Activated T-helper 9 cell treated with anti-CD3 and anti-CD28 coated beads, Interleukin-2, amount 50 U/mL, for 16 hours (primary cell): ENCODE measurements around the gene MEIKIN.
"Not testable (repeated sequence)": the region's sequence is repeated elsewhere in the genome, so short reads cannot be mapped to it uniquely, and the experiment has no call there.

Source experiments
- DNase-seq: peaks from one replicate; pipeline ENCODE4 v3.0.0-alpha.2; 2020; ENCODE audit warnings: low read depth

MEIKIN gene

DNA sequence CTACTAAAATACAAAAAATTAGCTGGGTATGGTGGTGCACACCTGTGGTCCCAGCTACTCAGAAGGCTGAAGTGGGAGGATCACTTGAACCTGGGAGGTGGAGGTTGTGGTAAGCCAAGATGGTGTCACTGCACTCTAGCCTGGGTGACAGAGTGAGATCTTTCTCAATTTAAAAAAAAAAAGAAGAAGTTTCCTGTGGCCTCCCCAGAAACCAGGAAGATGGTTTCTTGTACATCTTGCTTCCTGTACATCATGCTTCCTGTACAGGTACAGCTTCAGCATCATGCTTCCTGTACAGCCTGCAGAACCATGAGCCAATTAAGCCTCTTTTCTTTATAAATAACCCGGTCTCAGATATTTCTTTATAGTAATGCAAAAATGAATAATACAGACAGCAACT is 43.2 kb downstream of the MEIKIN start:
- DNase-seq, result not testable (repeated sequence)

DNA sequence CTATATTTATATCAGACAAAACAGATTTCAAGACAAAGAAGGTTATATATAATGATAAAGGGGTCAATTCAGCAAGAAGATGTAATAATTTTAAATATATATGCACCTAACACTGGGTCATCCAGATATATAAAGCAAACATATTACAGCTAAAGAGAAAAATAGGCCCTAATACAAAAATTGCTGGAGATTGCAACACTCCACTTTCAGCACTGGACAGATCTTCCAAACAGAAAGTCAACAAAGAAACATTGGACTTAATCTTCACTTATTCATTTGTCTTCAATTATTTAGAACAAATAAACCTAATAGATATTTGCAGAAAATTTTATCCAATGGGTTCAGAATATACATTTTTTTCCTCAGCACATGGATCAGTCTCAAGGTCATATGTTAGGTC is 45.8 kb downstream of the MEIKIN start:
- DNase-seq, result no peak

DNA sequence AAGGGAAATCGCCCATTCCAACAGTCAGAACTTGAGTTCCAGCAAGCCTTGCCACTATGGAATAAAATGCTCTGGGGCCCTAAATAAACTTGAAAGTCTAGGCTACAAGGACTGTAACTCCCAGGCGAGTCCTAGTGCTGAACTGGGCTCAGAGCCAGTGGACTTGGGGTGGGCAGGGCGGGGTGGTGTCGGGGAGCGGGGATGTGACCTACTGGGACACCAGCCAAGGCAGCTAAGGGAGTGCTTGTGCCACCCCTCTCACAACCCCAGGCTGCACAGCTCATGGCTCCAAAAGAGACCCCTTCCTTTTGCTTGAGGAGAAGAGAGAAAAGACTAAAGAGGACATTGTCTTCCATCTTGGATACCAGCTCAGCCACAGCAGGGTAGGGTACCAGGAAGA is 61.5 kb downstream of the MEIKIN start:
- no peak for DNase-seq

DNA sequence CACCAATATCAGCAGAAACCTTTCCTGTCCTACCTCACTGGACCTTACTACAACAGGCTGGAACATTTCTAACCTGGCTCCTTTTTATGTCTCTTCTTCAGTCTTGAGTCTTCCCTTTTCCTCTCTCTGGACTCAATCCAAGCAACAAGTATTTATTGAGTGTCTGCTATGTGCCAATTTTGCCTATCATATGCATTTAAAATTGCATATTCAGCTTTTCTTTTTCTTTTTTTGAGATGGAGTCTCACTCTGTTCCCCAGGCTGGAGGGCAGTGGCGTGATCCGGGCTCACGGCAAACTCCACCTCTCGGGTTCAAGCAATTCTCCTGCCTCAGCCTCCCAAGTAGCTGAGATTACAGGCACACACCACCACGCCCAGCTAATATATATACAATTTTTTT is 65.8 kb downstream of the MEIKIN start:
- DNase-seq, result no peak

DNA sequence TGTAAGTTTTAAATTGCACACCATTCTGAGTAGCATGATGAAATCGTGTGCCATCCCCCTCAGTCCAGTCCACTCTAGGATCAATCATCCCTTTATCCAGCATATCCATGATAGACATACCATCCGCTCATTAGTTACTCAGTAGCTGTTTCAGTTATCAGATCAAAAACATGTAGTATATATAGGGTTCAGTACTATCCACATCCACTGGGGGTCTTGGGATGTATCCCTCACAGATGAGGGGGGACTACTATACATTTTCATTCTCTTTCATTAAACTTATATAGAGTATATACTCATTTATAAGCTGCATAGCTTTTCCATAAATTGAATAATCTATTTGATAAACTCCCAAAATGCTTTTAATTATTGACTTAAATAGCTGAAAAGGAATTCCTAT is 67.6 kb downstream of the MEIKIN start:
- DNase-seq, result no peak

DNA sequence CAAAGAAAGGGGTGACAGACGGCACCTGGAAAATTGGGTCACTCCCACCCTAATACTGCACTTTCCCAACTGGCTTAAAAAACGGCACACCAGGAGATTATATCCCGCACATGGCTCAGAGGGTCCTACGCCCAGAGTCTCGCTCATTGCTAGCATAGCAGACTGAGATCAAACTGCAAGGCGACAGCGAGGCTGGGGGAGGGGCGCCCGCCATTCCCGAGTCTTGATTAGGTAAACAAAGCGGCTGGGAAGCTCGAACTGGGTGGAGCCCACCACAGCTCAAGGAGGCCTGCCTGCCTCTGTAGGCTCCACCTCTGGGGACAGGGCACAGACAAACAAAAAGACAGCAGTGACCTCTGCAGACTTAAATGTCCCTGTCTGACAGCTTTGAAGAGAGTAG is 74.2 kb downstream of the MEIKIN start:
- DNase-seq, result not testable (repeated sequence)

DNA sequence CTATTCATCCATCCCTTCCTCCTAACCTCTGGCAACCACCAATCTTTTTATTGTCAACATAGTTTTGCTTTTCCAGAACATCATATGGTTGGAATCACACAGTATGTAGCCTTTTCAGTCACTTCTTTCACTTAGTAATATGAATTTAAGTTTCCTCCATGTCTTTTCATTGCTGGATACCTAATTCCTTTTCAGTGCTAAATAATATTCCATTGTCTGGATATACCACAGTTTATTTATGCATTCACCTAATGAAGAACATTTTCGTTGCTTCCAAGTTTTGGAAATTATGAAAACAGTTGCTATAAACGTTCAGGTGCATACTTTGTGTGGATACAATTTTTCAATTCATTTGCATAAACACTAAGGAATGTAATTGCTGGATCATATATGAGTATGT is 77.9 kb downstream of the MEIKIN start:
- no peak for DNase-seq

DNA sequence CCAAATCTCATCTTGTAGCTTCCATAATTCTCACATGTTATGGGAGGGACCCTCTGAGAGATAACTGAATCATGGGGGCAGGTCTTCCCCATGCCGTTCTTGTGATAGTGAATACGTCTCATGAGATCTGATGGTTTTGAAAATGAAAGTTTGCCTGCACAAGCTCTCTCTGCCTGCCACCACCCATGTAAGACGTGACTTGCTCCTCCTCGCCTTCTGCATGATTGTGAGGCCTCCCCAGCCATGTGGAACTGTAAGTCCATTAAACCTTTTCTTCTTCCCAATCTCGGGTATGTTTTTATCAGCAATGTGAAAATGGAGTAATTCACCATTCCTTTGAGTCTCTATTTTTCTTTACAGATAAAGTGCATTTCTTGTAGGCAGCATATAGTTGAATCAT is 81.8 kb downstream of the MEIKIN start:
- no peak for DNase-seq

DNA sequence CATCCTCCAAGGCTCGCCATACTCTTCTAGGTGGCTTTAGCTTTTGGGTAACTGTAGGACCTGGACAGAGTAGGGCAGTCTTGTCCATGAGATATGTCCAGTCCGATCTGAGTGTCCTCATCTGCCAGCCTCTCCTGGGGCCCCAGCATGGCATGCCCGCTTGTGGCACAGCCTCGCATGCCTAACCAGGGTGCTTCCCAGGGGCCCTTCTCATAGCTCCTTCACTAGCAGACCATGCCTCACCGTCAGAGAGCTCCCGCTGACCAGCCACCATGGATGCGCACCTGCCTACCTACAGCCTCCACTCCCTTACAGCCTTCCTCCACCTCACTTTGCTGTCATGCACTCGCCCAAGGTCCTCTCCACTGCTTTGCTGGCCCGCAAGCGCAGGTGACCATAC is 88.1 kb downstream of the MEIKIN start:
- DNase-seq, result no peak

DNA sequence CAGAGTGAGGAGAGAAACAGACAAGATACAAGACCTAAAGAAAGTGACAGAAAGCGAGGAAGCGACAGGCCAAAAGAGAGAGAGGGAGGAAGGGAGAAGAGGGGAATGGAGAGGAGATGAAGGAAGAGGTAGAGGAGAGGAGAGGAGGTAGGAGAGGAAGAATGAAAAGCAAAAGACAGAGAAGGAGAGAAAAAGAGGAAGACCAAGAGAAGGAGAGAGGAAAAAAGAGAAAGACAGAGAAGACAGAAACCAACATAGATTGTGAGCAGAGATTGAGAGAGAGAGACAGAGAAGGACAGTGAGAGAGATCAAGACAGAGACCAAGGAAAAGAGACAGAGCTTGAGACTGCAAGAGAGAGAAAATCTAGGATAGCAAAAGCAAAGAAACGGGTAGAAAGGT is 90.0 kb downstream of the MEIKIN start:
- DNase-seq, result no peak

DNA sequence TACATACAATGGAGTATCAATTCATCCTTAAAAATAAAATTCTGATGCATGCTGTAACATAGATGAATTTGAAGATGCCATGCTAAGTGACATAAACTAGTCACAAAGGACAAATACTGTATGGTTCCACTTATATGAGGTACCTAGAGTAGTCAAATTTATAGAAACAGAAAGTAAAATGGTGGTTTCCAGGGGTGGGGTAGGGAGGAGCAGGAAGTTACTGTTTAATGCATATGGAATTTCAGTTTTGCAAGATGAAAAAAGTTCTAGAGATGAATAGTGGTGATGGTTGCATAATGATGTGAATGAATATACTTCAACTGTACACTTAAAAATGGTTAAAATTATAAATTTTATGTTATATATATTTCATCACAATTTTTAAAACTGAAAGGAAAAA is 91.3 kb downstream of the MEIKIN start:
- no peak for DNase-seq

DNA sequence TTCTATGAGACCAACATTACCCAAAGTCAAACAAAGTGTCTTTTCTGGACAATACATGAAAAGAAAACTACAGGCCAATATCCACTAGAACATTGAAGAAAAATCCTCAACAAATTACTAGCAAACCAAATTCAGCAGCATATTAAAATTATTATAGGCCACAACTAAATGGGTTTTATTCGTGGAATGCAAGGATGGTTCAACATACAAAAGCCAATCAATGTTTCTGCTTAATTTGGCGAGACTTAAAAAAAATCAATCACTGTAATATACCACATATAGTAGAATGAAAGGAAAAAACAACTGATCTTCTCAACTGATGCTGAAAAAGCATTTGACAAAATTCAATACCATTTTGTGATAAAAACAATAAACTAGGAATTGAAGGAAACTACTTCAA is 96.8 kb downstream of the MEIKIN start:
- no peak for DNase-seq

DNA sequence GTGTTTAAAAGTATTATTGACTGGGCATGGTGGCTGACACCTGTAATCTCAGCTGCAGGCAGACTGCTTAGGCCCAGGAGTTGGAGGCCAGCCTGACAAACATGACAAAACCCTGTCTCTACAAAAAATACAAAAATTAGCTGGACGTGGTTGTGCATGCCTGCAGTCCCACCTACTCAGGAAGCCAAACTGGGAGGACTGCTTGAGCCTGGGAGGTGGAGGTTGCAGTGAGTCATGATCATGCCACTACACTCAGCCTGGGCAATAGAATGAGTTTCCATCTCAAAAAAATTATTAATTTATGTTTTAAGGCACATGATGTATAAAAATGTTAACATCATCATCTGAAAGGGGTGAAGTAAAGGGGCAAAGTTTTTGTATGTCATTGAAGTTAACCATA is 98.9 kb downstream of the MEIKIN start:
- DNase-seq, result no peak

DNA sequence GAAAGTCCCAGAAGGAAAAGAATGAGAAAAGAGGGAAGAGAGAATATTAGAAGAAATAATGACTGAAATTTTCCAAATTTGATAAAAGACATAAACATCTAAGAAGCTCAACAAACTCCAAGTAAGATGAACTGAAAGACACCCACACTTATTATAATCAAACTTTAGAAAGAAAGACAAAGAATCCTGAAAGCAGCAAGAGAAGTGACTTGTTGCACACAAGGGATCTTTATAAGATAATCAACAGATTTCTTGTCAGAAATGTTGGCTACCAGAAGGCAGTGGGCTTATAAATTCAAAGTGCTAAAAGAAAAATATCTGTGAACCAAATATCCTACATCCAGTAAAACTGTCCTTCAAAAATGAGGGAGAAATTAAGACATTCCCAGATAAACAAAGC is 99.6 kb downstream of the MEIKIN start:
- DNase-seq, result no peak

DNA sequence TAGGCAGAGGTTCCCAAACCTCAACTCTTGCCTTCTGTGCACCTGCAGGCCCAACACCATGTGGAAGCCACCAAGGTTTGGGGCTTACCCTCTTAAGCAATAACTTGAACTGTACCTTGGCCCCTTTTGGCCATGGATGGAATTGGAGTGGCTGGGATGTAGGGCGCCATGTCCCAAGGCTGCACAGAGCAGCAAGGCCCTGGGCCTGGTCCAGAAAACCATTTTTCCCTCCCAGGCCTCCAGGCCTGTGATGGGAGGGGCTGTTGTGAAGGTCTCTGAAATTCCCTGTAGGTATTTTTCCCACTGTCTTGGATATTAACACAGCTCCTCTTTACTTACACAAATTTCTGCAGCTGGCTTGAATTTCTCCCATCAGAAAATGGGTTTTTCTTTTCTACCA is 102.5 kb downstream of the MEIKIN start:
- not testable (repeated sequence) for DNase-seq

DNA sequence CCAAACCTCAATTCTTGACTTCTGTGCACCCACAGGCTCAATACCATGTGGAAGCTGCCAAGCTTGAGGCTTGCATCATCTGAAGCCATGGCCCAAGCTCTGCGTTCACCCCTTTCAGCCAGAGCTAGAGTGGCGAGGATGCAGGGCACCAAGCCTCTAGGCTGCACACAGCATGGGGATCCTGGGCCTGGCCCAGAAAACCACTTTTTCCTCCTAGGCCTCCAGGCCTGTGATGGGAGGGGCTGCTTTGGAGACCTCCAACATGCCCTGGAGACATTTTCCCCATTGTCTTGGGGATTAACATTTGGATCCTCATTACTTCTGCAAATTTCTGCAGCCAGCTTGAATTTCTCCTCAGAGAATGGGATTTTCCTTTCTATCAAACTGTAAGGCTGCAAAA is 112.8 kb downstream of the MEIKIN start:
- DNase-seq, result not testable (repeated sequence)

DNA sequence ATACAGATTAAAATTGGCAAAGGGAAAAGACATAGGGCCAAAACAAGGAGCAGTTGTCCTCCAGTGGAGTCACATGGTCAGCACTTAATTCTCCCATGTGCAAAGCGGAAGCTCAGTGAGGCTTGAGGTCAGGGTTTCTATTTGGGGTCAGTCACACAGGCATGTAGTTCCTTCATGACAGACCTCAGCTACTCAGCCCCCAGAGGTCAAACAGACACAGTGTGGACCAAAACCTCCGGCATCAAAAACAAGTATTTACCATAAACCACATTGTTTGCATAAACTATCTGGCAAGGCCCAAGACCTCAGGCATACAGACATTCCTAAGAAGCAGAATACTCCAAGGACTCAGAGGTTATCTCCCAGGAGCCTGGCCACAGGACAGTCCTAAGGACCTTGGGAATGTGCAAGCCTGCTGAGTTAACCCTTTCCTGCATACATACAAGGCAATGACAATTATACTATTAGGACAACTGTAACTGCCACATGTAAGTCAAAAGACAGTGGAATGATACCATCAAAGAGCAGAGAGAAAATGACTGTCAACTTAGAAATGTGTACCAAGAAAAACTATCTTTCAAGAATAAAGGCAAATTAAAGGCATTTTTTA is 120.0 kb downstream of the MEIKIN start:
- DNase-seq, result no peak

DNA sequence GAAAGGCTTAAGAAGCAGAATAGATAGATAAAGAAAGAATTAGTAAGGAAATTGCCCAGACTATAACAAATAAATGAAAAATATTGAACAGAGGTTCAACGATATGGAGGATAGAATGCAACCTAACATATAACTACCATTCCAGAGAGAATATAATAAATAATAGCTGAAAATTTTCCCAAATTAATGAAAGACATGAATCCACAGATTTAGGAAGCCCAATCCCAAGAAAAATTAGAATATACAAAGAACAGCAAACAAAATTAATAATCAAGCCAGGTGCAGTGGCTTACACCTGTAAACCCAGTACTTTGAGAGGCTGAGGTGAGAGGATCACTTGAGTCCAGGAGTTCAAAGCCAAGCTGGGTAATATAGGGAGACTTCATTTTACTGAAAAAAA is 120.8 kb downstream of the MEIKIN start:
- DNase-seq, result no peak

DNA sequence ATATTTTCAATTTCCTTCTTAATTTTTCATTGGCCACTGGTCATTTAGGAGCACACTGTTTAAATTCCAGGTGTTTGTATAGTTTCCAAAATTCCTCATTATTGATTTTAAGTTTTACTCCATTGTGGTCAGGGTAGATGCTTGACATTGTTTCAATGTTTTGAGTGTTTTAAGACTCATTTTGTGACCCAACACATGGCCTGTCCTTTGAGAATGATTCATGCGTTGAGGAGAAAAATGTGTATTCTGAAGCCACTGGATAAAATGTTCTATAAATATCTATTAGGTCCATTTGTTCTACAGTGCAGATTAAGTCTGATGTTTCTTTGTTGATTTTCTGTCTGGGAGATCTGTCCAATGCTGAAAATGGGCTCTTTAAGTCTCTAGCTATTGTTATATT is 124.2 kb downstream of the MEIKIN start:
- DNase-seq, result no peak

DNA sequence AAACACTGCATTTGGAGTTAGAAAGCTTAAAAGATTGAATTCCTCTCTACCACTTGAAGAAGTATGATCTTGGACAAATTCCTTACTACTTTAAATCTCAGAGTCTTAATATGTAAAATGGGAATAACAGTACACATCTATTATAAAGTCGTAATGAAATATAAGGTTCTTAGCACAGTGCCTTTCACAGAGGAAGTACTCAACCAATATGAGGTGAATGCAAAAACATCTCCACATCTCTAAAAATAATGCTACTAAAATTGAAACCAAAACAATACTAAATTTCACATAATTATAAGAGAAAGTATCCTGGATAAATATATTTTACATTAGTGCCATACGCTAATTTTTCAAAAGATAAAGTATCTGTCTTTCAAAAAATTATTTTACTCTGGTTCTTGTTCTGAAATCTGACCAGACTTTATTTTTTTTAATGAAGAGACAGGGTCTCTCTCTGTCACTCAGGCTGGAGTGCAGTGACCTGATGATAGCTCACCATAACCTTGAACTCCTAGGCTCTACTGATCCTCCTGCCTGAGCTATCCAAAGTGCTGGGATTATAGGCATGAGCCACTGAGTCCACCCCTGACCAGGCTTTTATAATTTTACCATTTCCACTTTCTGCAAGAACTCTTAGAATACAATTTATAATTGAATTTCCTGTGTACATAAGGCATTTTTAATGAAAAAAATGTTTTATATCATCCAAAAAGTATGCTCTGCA is 127.3 kb downstream of the MEIKIN start:
- DNase-seq, result no peak

DNA sequence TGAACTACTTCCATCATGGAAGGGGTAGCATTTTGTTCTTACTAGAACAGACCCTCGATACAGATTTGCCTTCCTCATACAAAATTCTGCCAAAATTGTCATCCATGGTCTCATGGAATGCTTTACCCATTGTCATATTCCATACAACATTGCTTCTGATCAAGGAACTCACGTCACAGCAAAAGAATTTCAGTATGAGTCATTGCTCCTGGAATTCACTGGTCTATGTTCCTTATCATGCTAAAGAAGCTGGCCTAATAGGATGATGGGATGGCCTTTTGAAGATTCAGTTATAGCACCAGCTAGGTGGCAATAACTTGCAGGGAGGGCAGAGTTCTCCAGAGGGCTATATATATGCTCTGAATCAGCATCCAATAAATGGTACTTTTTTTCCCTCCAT is 130.5 kb downstream of the MEIKIN start:
- no peak for DNase-seq

DNA sequence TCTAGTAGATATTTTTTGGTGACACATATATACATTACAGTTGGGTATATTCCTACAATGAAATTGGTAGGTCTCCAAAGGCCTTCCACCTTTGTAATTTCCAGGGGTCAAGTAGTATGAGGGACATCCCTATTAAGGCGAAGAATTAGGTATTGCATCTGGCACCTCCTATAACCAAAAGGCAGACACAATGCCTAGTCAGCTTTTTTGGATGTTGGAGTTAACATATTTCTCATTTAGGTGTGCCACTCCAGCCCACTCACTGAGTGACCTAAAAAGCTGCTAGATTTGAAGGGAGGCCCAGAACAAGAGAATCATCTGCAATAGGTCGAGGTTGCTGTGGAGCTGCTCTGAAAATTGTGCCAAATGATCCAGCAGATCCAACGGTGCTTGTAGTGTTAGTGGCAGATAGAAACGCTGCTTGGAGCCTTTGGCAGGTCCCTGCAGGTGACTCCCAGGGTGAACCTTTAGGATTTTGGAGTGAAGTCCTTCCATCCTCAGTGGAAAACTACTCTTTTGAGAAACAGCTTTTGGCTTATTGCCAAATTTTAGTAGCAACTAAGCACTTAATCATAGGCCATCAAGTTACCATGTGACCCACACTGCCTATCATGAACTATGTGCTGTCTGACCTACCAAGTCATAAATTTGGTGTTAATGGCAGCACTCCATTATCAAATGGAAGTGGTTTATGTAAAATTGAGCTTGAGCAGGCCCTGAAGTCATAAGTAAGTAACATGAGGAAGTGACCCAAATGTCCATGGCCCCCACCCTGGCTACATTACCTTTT is 132.9 kb downstream of the MEIKIN start:
- no peak for DNase-seq

DNA sequence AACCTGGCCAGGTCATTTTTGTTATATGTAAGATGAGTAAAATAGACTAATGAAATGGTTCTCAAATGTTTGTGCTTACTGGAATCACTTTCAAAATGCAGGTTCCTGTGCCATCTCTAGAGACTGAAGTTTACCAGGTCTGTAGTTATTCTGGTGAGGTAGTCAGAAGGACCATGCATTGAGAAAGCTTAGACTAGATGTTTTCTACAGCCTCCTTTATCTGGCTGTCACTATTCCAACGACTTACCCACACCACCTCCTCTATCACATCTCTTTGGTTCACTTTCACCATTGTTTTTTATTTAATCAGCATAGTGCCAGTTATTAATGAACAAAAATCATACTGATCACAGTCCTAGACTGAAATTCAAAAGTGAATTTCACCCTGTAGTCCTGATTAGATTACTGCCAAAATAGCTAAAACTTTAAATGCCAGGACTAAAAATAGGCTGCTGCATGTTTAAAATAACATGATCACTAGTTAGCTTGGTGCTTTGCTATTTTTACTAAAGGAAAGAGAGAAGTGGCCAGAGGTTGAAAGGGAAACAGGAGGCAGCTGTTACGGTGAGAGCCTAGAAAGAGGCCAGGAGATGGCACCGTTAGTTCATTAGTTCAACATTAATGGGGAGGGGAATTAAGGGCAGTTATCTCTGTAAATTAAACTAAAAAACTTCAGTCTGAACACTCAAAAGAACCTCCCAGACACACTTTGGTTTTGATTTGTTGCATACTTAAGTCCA is 134.8 kb downstream of the MEIKIN start:
- no peak for DNase-seq
